Astrocyte (in vitro differentiated cells and primary cell): ENCODE results near the gene WDR20.

ENCODE experiments used
- EZH2 ChIP-seq: IDR thresholded peaks from 2 replicates; pipeline ENCODE4 v1.6.1; 2012; ENCODE audit warnings: mild to moderate bottlenecking, low read length, inconsistent platforms; ENCODE audit not compliant: insufficient read depth
- TF ChIP-seq, protein P1 (sequence below): IDR thresholded peaks from 2 replicates; pipeline ENCODE4 v1.5.1; 2011; ENCODE audit warnings: low read depth, mild to moderate bottlenecking, inconsistent platforms, low read length, moderate library complexity; ENCODE audit not compliant: insufficient read depth

DNA sequence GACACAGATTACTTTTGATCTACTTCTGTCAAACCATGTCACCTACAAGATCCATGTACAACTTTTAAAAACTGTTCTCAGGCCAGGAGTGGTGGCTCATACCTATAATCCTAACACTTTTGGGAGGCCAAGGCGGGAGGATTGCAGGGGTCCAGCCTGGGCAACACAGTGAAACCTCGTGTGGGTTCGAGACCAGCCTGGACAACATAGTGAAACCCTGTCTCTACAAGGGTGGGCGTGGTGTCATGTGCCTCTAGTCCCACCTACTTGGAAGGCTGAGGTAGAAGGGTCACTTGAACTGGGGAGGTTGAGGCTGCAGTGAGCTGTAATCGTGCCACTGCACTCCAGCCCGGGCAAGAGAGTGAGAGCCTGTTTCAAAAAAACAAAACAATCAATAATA is 5.7 kb downstream of the WDR20 start:
- TF ChIP-seq, protein P1, sequence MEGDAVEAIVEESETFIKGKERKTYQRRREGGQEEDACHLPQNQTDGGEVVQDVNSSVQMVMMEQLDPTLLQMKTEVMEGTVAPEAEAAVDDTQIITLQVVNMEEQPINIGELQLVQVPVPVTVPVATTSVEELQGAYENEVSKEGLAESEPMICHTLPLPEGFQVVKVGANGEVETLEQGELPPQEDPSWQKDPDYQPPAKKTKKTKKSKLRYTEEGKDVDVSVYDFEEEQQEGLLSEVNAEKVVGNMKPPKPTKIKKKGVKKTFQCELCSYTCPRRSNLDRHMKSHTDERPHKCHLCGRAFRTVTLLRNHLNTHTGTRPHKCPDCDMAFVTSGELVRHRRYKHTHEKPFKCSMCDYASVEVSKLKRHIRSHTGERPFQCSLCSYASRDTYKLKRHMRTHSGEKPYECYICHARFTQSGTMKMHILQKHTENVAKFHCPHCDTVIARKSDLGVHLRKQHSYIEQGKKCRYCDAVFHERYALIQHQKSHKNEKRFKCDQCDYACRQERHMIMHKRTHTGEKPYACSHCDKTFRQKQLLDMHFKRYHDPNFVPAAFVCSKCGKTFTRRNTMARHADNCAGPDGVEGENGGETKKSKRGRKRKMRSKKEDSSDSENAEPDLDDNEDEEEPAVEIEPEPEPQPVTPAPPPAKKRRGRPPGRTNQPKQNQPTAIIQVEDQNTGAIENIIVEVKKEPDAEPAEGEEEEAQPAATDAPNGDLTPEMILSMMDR, result no peak
- TF ChIP-seq EZH2, result no peak
